ENCODE measurements around the gene DHRSX.

GRCh38 chrX:2324151-2324550 is 176.6 kb downstream of the DHRSX start:
- TF ChIP-seq CTCF (IDR thresholded peaks at IDR 0.05; ENCODE audit: low read depth, low read length) (no peak), MAX (IDR thresholded peaks at IDR 0.05; ENCODE audit: low read depth, low read length) (no peak), POLR2A (IDR thresholded peaks at IDR 0.05; ENCODE audit: extremely low read depth, insufficient read length) (no peak)

All from NB4 (cell line).